Panc1 (cell line): Measurements from ENCODE around the gene SV2B. TPM values are rescaled to one million over a fixed set of nuclear protein-coding genes. Genes with fewer than 3 reads are reported as not detected.

Experiments used
- ATAC-seq: fragments of 200-7000 bp; cut with Tn5 transposase; 2 replicates; pipeline ENCODE4 v1.9.1; 2020; ENCODE audit warnings: mild to moderate bottlenecking, moderate library complexity
- BruUV-seq: library from RNA; stranded (reverse); fragments of 400-500 nt; replicated peaks from 2 replicates; lab custom pipeline; 2021; lab: Mats Ljungman, UMichigan
- CTCF ChIA-PET: fragments of 300-600 bp; sonication (Branson Sonifier 250); formaldehyde crosslinking; loops from one replicate; lab custom pipeline; 2022; ENCODE audit warnings: antibody characterized with exemption; lab: Charles Lee
- POLR2A ChIA-PET: fragments of 300-600 bp; sonication (Branson Sonifier 250); formaldehyde crosslinking; loops from one replicate; lab custom pipeline; 2022; ENCODE audit warnings: antibody characterized with exemption; lab: Charles Lee
- DNase-seq: peaks from one replicate; pipeline ENCODE4 v3.0.0-alpha.2; 2010; ENCODE audit warnings: low read depth, low spot score
- H3K27ac ChIP-seq: 2 replicates; pipeline ENCODE4 v1.5.1; 2011; ENCODE audit warnings: mild to moderate bottlenecking, low read length, inconsistent platforms
- H3K27me3 ChIP-seq: fragments of 200-500 bp; sonication (Bioruptor generic); 2 replicates; pipeline ENCODE4 v1.6.0; 2014; ENCODE audit warnings: low read length, inconsistent platforms; ENCODE audit not compliant: control insufficient read depth, insufficient read depth
- H3K36me3 ChIP-seq: fragments of 200-500 bp; sonication (Bioruptor generic); 2 replicates; pipeline ENCODE4 v1.5.1; 2014; ENCODE audit warnings: inconsistent platforms, mild to moderate bottlenecking, low read length, moderate library complexity; ENCODE audit not compliant: control insufficient read depth, insufficient read depth
- H3K4me1 ChIP-seq: 2 replicates; pipeline ENCODE4 v1.5.1; 2011; ENCODE audit warnings: inconsistent platforms, mild to moderate bottlenecking, low read length, moderate library complexity; ENCODE audit not compliant: control insufficient read depth, insufficient read depth
- H3K4me3 ChIP-seq, 2 experiments: 2 replicates each; pipeline ENCODE4 v1.5.1; 2011 to 2012; ENCODE audit warnings: low read depth in 2 of 2, low read length in 2 of 2, mild to moderate bottlenecking in 2 of 2, inconsistent platforms in 1 of 2, moderate library complexity in 1 of 2
- H3K9me3 ChIP-seq: fragments of 200-500 bp; sonication (Bioruptor generic); 2 replicates; pipeline ENCODE4 v1.5.1; 2014; ENCODE audit warnings: low read depth, mild to moderate bottlenecking, inconsistent platforms, low read length, moderate library complexity; ENCODE audit not compliant: control insufficient read depth, insufficient read depth
- CTCF ChIP-seq: fragments of 450-650 bp; IDR thresholded peaks from 2 replicates; pipeline ENCODE4 v1.5.1; 2017; ENCODE audit warnings: mild to moderate bottlenecking
- POLR2AphosphoS5 ChIP-seq: IDR thresholded peaks from 2 replicates; pipeline ENCODE4 v1.6.1; 2012; ENCODE audit warnings: mild to moderate bottlenecking, low read depth, low read length, moderate library complexity
- REST ChIP-seq, 2 experiments: IDR thresholded peaks; 2 replicates each; pipeline ENCODE4 v1.6.1; 2011 to 2012; ENCODE audit warnings: low read depth in 2 of 2, control low read depth in 1 of 2, low read length in 1 of 2, mild to moderate bottlenecking in 1 of 2, moderate library complexity in 1 of 2; ENCODE audit not compliant: insufficient read depth in 1 of 2
- SIN3A ChIP-seq: IDR thresholded peaks from 2 replicates; pipeline ENCODE4 v1.6.1; 2012; ENCODE audit warnings: low read depth, mild to moderate bottlenecking, low read length, moderate library complexity, borderline replicate concordance; ENCODE audit not compliant: insufficient read depth
- TCF7L2 ChIP-seq: IDR thresholded peaks from 2 replicates; pipeline ENCODE4 v1.6.1; 2011; ENCODE audit warnings: mild to moderate bottlenecking, low read depth, low read length, inconsistent platforms
- in situ Hi-C: cut with HindIII; loops from 2 replicates; pipeline ENCODE4 v1.10.0; 2016; ENCODE audit warnings: low sequenced_read_pairs, low pct_unique_long_range_greater_than_20kb
- intact Hi-C: fragments of 100-400 bp; cut with micrococcal nuclease; formaldehyde crosslinking; loops from one replicate; pipeline ENCODE4 v1.10.0; 2022; ENCODE audit not compliant: unreplicated experiment
- total RNA-seq: library from RNA; stranded (reverse); gene quantifications from one replicate; pipeline ENCODE4 v1.2.1, GENCODE V29; 2021; ENCODE audit not compliant: unreplicated experiment

SV2B gene
- total RNA-seq, 1 experiment from 2014 or later, result not detected

DNA sequence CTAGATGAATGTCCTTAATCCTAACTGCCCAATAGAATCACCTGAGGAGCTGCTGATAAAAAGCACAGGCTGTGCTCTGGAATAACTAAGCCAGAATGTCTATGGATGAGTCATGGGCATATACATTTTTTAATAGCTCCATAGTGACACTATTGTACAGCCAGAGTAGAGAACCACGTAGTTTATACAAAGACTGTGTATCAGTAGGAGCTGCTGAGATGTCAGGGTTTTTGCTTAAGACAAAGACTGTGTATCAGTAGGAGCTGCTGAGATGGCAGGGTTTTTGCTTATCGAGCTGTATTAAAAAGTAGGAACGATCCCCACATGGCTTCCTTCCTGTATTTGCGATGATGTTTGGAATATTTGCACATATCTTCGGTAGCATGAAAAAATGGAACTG is 137.4 kb downstream of the SV2B start:
- Histone ChIP-seq H3K4me1 (no peaks in the 10 kb centered on the region), H3K27me3 (peaks cover 45% of the 10 kb centered on the region), H3K9me3 (no peaks in the 10 kb centered on the region), H3K36me3 (no peaks in the 10 kb centered on the region), H3K4me3 (no peak overlapping the region), H3K27ac (no peak overlapping the region)
- TF ChIP-seq REST (IDR thresholded peaks at IDR 0.05; ENCODE audit: insufficient read depth in 1 of 2, low read depth in 2 of 2, low read length in 1 of 2) (no peak), POLR2AphosphoS5 (no peak), TCF7L2 (no peak), CTCF (no peak)
- BruUV-seq, result no TSS peak
- intact Hi-C loops, result no loop called here
- DNase-seq, result no peak
- no peak for ATAC-seq
- in situ Hi-C loops, result no loop called here
- ChIA-PET POLR2A (no interaction called here), CTCF (no interaction called here)

DNA sequence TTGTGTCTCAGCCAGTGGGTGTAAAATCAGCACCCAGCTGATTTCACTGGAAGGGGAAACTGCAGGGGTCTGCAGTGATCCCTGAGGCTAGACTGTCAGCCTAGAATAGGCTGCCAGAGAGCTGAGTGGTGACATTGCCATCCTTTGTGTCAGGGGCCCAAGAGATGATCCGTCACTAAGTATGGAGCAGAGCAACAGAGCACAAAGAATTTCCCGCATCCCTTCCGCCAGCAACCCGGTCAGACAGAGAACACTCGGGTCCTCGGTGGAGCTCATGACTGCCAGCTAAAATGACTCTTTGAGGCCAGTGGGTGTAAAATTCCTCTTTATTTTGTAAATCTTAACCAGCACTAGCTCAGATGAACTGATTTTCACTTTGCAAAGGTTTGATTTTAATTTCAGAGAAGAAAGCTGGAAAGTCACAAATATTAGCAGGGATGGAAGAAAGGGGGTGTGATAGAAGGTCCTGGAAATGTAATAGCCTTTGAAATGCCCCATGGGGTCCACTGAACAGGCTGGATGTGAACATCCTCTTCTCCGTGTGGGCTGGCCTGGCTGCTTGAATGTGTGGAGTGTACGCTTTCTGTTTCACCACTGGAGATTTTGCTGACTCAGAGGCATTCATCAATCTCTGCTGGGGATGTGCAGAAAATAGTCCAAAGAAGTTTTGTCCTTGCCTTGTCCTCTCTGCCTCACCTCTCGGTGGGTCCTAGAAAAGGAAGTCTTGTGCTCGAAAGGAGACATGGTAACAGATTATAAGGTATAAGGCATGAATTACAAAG is 138.8 kb downstream of the SV2B start:
- Histone ChIP-seq H3K27me3 (peaks cover 47% of the 10 kb centered on the region), H3K36me3 (no peaks in the 10 kb centered on the region), H3K4me1 (no peaks in the 10 kb centered on the region), H3K4me3 (no peak overlapping the region), H3K27ac (no peak overlapping the region), H3K9me3 (no peaks in the 10 kb centered on the region)
- BruUV-seq, result no TSS peak
- POLR2A ChIA-PET, result no interaction called here
- DNase-seq (no peak), ATAC-seq (no peak)
- intact Hi-C loops (no loop called here), in situ Hi-C loops (no loop called here)
- no peak for TF ChIP-seq TCF7L2
- CTCF ChIA-PET, result no interaction called here

- Histone ChIP-seq H3K4me3 (no peak overlapping the region), H3K27me3 (peaks cover 32% of the 10 kb centered on the region), H3K27ac (no peak overlapping the region), H3K36me3 (no peaks in the 10 kb centered on the region), H3K9me3 (no peaks in the 10 kb centered on the region), H3K4me1 (no peaks in the 10 kb centered on the region)
- no TSS peak for BruUV-seq
- DNase-seq, result no peak
- POLR2A ChIA-PET, result no interaction called here
- TF ChIP-seq TCF7L2 (no peak), SIN3A (no peak), POLR2AphosphoS5 (no peak), CTCF (no peak), REST (IDR thresholded peaks at IDR 0.05; ENCODE audit: insufficient read depth in 1 of 2, low read depth in 2 of 2, low read length in 1 of 2) (no peak)
- CTCF ChIA-PET, result no interaction called here
- ATAC-seq, result no peak
- intact Hi-C loops (no loop called here), in situ Hi-C loops (no loop called here)
These were observed 143.8 kb downstream of the SV2B start for GRCh38 chr15:91243826-91244225.
